ENCODE measurements around the gene KCNK3.

Gene KCNK3

GRCh38 chr2:26691161-26691560 lies 1.4 kb upstream of the KCNK3 start:
- no peak for DNase-seq (ENCODE audit: low read depth in 3 of 3)

DNA sequence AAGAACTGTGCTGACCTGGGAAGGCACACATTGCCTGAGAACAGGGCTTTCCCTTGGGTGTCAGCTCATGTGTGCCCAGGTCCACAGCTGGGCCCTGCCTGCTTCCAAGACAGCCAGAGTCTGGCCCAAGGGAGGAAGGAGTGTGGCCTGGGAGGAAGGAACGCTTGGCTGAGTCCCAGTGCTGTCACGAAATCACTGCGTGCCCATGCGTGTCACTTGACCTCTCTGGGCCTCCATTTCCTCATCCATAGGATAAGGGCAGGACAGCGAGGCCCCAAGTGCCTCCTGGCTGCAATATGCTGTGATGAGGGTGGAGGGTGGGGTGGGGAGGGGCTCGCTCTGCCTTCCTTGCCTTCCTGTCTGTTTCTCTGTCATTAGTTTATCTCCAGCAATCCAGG lies 642 bp upstream of the KCNK3 start:
- DNase-seq (ENCODE audit: low read depth in 3 of 3): no peak

- no peak for DNase-seq (ENCODE audit: low read depth in 3 of 3)
These were observed 651 bp downstream of the KCNK3 start for GRCh38 chr2:26692897-26693849.

DNA sequence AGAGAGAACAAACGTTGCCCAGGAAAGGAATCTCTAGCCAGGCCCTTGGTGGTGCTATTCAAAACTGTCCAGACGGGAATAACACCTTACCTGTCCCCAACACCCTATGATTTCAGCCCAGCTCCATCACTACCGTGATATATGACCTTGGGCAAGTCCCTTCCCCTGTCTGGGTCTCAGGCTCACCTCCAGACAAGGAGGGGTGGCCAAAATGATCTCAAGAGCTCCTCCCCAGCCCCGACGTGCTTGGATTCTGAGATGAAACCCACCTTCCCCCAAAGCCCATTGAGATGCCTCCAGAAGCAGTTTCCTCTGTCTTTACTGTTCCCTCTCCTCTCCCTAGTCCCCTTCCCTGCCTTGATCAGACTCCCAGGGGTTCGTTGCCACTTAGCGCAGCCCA lies 1.5 kb downstream of the KCNK3 start:
- DNase-seq (ENCODE audit: low read depth in 3 of 3): no peak

DNA sequence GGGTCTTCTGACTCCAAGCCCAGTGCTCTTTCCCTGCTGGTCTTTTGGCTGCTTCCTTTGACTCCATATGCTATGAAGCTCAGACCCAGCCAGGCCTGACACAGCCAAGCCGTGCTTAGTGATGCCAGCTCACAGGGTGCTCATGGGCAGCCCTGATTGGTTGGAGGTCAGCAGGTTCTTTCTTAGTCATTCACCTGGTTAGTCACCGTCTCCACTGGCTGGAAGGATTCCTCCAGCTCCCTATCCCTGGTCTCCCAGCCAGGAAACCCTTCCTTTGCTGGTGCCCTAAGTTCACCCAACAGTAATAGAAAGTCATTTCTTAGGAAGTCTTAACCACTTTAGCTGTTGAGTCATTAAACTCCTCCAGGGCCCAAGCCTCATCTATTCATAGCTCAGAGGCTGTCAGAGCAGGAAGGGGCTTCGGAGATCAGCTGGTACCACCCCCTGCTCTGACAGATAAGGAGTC lies 3.9 kb downstream of the KCNK3 start:
- DNase-seq (ENCODE audit: low read depth in 3 of 3): no peak

DNA sequence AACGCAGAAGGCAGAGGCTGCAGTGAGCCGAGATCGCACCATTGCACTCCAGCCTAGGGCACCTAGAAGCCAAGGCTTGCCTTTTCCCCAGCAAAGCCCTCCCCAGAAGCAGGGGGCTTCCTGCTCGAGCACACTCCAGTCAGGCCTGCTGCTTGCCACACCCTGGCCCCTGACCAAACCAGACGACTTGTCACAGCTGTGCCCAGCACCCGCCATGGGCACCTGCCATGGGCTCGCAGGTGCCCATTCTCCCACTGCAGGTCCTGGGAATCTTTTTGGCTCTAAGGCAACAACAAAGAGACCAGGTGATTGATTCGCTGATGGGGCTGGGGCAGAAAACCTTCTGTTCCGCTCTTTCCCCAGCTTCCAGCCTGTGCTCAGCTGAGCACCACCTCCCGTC lies 4.9 kb downstream of the KCNK3 start:
- DNase-seq (ENCODE audit: low read depth in 3 of 3): no peak

DNA sequence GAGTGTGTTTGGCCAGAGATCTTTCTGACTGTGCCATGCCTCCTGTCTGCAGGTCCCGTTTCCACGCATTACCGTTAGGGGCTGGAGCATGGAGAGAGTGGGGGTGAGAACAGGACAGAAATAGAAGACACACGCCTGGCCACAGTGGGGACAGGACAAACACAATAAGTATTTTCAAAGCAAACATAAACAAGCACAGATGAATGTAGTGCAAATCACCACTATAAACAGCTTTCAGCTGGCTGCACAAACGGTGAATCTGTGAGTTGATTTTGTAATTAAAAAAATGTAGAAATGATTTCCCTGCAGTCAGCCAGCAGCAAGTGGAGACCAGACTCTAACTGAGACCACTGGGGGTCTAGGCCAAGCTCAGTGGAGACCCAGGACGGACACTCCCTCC lies 6.8 kb downstream of the KCNK3 start:
- DNase-seq (ENCODE audit: low read depth in 3 of 3): no peak

DNA sequence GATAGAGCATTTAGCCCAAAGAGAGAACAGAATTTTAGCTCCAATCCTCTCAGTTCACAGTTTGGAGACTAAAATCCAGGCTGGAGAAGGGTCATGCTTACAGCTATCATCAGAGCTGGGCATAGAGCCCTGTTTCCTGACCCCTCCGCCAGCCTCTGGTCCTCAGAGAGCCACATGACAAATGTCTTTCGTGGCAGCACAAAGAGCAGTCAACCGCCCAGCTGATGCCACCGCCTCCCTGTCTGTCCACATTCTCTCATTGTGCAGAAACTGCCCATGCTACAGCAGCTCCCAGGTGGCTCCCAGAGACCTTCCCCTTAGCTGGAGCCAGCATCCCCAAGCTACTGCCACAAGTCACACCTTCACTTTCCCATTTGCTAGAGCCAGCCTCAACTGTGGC lies 7.6 kb downstream of the KCNK3 start:
- no peak for DNase-seq (ENCODE audit: low read depth in 3 of 3)

GRCh38 chr2:26701596-26701995 lies 9.1 kb downstream of the KCNK3 start:
- DNase-seq (ENCODE audit: low read depth in 3 of 3): no peak

DNA sequence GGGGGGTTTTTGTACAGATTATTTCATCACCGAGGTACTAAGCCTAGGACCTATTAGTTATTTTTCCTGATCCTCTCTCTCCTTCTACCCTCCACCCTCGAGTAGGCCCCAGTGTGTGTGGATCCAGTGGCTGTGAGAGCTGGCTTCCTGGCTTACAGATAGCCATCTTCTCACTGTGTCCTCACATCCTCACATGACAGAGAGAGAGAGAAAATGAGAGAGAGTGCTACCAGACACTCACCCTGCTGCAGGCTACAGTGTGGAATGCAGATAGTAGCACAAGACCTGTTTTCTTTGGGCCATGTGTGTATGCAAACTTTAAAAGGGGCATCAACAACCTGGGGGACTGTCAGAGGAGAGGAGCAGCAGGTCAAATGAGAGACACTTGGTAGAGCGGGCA lies 9.5 kb downstream of the KCNK3 start:
- no peak for DNase-seq (ENCODE audit: low read depth in 3 of 3)

DNA sequence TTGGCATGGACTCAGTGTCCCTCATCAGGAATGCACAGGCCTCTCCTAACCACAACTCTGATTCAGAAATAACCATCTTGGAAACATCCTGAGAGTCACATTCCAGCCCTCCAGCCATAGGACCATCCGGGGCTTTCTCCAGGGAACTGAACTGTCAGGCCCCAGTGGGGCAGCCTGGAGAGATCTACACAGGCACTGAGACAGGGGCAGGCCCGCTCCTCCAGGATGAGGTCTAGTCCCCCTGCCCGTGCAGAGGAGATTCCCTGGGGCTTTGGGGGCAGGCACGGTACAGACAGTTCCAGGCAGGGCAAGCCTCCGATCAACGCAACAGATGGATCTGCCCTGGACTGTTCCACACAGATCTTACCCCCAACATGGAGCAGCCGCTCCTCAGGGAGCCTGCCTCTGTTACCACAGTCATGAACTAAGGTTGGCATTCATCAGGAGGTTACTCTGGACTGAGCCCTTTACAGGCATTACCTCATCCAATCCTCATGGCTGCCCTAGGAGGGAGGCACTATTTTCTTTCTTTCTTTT lies 12.0 kb downstream of the KCNK3 start:
- DNase-seq (ENCODE audit: low read depth in 3 of 3): no peak

DNA sequence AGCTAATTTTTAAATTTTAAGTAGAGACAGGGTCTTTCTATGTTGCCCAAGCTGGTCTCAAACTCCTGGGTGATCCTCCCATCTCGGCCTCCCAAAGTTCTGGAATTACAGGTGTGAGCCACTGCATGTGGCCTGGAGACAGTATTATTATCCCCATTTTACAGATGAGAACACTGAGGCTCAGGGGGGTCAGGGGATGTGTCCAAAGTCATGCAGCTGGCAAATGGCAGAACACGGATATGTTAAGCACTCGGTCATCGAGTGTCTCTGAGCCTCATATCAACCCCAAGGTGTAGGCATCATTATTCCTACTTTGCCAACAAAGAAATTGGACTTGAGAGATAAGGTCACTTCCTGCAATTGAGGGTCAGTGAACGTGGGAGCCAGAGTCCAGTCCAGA lies 12.6 kb downstream of the KCNK3 start:
- no peak for DNase-seq (ENCODE audit: low read depth in 3 of 3)

GRCh38 chr2:26706093-26706492 lies 13.6 kb downstream of the KCNK3 start:
- DNase-seq (ENCODE audit: low read depth in 3 of 3): no peak

DNA sequence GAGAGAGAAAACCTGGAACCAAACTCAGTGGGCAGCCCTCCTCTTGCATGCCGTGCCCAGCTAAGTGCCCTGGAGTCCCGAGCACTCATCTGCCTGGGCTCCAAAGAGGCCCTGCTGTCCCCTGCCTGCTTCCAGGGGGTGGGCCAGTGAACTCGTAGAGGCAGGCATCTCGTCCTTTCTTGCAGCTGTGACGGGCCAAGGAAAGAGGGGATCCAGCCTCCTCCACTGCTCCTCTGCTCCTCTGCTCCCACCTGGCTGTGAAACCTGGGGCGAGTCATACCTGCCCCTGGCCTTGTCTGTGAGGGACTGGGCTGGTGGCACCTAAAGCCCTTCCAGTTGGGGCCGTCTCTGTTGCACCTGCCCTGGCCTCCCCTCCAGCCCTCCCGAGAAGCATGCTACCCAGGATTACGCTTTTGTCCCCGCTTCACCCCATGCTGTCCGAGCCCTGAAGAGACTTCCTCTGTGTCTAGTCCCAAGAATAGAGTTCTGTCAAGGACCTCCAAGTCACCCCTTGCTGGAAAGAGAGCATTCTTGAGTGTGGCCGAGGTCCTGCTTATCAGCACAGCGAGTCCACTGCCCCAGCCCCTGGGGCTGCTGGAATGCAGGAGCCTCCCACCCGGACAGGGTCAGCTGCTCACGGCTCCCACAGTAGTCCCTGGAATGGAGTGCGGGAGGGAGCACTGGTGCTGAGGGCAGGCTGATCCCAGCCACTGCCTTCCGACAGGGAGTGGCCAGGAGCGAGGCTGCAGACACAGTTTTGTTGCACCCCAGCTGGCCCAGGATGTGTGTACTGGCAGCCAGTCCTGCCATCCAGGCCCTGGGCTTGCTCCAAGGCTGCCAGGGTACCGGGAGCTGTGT lies 14.3 kb downstream of the KCNK3 start:
- no peak for DNase-seq (ENCODE audit: low read depth in 3 of 3)

- no peak for DNase-seq (ENCODE audit: low read depth in 3 of 3)
These were observed 15.2 kb downstream of the KCNK3 start for GRCh38 chr2:26707747-26708146.

- DNase-seq (ENCODE audit: low read depth in 3 of 3): no peak
These were observed 15.9 kb downstream of the KCNK3 start for GRCh38 chr2:26708457-26708856.

- no peak for DNase-seq (ENCODE audit: low read depth in 3 of 3)
These were observed 17.0 kb downstream of the KCNK3 start for GRCh38 chr2:26709323-26710110.

- DNase-seq (ENCODE audit: low read depth in 3 of 3): no peak
These were observed 17.6 kb downstream of the KCNK3 start for GRCh38 chr2:26710145-26710544.

DNA sequence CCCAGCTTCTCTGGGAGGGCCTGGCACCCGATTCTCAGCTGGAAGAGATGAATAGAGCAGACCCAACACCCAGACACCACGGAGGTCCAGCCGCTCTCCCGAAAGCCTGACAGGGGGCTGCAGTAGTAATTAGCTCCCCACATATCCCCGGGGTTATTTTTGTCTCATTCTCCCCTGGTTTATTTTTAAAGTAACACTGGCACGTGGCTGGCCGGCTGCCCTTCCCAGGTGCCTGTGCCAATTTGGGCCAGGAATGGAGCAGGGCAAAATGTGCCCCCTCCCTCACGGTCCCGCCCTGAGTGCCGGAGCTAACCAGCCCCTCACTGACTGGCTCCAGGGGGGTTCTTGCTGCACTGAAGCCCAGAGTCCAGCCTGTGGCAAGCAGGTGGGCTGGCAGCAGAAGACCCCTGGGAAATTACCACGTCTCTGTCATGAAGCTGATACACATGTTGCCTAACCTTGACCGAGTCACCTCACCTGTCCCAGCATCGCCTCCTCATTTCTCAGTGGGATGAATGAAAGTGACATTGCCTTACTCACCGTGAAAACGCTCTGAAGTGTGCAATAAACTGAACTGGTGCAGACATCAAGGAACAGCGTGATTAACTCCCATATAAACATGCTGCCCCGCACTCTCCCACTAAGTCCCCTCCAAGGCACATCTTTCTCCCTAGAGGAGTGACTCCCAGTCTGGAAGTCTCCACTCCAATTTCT lies 18.4 kb downstream of the KCNK3 start:
- DNase-seq (ENCODE audit: low read depth in 3 of 3): no peak

DNA sequence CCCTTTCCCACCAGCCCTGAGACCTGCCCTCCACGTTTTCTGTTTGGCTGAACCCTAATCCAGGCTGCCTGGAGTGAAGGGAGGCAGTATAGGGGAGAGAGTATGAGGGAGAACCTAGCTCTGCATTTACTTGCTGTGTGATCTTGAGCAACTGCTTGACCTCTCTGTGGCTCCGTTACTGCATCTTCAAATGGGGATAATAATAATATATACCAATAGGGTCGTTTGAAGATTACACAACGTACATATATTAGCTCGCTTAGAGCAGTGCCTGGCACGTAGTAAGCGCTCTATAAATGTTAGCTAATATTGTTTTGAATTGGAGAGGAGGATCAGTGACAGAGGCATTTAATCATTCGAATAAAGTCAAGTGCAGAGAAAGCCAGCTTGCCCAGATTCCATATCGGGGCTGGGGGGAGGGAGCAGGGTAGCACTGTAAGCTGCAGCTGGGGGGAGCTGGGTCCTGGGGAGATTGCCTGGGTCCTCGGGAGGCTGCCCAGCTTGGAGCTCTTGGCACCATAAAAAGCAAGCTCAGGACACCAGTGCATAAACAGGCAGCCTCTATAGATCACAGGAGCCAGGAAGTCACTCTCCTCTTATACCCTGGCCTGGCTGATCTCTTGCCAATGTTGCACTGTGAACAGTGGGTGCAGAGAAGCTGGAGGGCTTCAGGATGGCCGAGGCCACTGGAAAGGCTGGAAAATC lies 19.1 kb downstream of the KCNK3 start:
- DNase-seq (ENCODE audit: low read depth in 3 of 3): no peak

All from stimulated activated CD4-positive, alpha-beta T cell treated with anti-CD3 and anti-CD28 coated beads, TNF-alpha, amount 100 ng/mL, for 48 hours (primary cell).